Prostate gland (tissue), 2 donors: ENCODE results near the gene TNFRSF12A.

Experiments used
- CTCF ChIP-seq, 4 experiments: fragments of 200-600 bp in 2 of 4; fragments of 450-650 bp in 2 of 4; sonication (generic) in 2 of 4; IDR thresholded peaks; 1 replicate in 3 of 4; 2 replicates in 1 of 4; pipeline ENCODE4 v1.5.1; 2016 to 2019; ENCODE audit warnings: antibody characterized with exemption in 4 of 4, mild to moderate bottlenecking in 2 of 4, moderate library complexity in 2 of 4
- POLR2A ChIP-seq: fragments of 450-650 bp; IDR thresholded peaks from one replicate; pipeline ENCODE4 v1.6.1; 2016; ENCODE audit warnings: antibody characterized with exemption, mild to moderate bottlenecking
- POLR2AphosphoS5 ChIP-seq: sonication (generic); formaldehyde crosslinking; IDR thresholded peaks from one replicate; pipeline ENCODE4 v1.6.1; 2017; ENCODE audit warnings: antibody characterized with exemption

- TF ChIP-seq POLR2A (no peak), CTCF (IDR thresholded peaks at IDR 0.05) (no peak), POLR2AphosphoS5 (no peak)
These were observed 7.3 kb downstream of the TNFRSF12A start for GRCh38 chr16:3027489-3027795.
